ENCODE data around the gene CHEK2.
"Not testable (repeated sequence)": the region's sequence is repeated elsewhere in the genome, so short reads cannot be mapped to it uniquely, and the experiment has no call there.

CHEK2 gene

DNA sequence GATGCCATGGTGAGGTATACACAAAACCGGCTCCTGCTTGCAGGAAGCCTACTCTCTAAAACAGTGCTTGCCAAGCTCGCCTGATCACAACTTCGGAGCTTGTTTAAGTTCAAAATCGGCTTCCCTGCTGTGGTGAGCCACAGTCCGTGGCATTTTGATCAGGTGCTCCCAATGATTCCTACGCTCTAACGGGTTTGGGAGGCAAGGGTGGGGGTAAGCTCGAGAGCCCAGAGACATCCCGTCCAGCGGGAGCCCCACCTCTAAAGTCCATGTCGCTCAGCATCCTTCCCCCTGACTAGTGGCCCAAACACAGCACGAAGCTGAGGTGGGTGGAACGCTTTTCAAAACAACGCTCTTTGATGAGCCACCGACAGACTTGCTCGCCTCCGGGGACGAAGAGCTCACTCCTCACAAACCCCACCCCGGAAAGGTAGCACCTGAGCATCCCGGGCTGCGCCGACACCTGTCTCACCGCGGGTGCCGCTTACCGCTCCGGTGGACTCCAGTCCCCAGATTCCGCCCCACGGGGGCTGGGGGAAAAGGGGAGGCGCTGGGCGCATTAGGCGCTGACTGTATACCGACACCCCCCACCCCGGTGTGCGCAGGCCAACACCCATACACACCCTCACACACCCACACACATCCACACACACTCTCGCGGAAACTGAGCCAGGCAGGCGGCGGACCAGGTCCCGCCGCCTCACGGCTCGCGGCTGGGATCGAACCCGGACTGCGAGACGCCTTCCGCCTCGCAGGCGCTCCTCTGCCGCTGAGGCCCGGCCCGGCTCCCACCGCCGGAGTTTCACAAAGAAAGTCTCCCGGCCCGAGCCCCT, 62.6 kb downstream of the CHEK2 start:
- ATAC-seq, H3K27ac Mint-ChIP-seq, H3K9me3 Mint-ChIP-seq: not testable (repeated sequence)
- peak; percentile 7 to 26 for DNase-seq
- peak overlapping the region; percentile 84 to 92 for H3K4me3 Mint-ChIP-seq
- H3K27me3 Mint-ChIP-seq = peaks cover 82% of the 10 kb centered on the region
- peaks cover 30% of the 10 kb centered on the region for H3K4me1 Mint-ChIP-seq

DNA sequence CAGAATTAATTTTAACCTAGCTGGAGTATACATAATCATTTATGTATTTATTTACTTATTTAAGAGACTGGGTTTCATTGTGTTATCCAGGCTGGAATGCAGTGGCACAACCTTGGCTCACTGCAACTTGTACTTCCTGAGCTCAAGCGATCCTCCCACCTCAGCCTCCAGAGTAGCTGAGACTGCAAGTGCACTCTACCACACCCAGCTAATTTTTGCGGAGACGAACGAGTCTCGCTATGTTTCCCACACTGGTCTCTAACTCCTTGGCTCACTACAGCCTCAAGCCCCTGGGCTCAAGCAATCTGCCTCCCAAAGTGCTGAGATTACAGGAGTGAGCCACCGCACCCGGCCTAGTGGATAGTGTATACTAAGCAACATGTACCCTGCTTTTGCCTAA, 63.5 kb downstream of the CHEK2 start:
- H3K27ac Mint-ChIP-seq, ATAC-seq, DNase-seq, H3K4me3 Mint-ChIP-seq, H3K9me3 Mint-ChIP-seq: not testable (repeated sequence)
- Mint-ChIP-seq H3K27me3 (peaks cover 85% of the 10 kb centered on the region), H3K4me1 (peaks cover 39% of the 10 kb centered on the region)

DNA sequence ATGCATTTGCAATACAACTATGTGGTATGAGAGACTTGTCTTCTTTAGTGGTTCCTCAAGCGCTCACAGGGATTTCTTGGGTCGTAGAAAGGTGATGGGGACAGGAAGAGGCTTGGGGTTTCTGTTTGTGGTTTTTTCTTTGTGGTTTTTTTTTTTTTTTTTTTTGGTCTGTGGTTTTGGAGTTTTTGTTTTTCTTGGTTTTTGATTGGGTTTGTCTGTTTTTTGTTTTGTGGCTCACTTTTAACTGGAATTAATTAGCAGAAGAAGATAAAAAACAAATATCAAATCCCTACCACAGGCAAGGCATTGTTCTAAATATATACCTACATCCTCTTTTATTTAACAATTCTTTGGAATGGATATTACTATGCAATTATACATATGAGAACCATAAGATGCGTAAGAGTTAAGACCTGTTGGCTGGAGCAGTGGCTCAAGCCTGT, 67.5 kb downstream of the CHEK2 start:
- H3K27ac Mint-ChIP-seq = peak overlapping the region; percentile 78 to 100
- H3K4me3 Mint-ChIP-seq = peak overlapping the region; percentile 13 to 81
- DNase-seq = peak; percentile 27 to 58
- H3K4me1 Mint-ChIP-seq = peaks cover 35% of the 10 kb centered on the region
- ATAC-seq = peak; percentile 95
- H3K27me3 Mint-ChIP-seq = peaks cover 68% of the 10 kb centered on the region
- H3K9me3 Mint-ChIP-seq = peaks cover 0 to 5% of the 10 kb centered on the region in 2 donors

DNA sequence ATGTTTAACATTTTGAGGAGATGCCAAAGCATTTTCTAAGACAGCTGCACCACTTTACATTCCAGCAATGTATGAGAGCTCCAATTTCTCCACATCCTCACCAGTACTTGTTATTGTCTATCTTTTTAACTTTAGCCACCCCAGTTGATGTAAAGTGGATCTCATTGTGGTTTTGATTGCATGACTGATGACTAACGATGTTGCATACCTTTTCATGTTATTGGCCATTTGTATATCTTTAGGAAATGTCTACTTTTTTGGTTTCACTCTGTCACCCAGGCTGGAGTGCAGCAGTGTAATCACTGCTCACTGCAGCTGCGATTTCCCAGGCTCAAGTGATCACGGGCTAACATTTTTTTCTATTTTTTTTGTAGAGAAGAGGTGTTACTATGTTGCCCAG, 70.9 kb downstream of the CHEK2 start:
- no peak overlapping the region for H3K27ac Mint-ChIP-seq
- peaks cover 45% of the 10 kb centered on the region for H3K27me3 Mint-ChIP-seq

DNA sequence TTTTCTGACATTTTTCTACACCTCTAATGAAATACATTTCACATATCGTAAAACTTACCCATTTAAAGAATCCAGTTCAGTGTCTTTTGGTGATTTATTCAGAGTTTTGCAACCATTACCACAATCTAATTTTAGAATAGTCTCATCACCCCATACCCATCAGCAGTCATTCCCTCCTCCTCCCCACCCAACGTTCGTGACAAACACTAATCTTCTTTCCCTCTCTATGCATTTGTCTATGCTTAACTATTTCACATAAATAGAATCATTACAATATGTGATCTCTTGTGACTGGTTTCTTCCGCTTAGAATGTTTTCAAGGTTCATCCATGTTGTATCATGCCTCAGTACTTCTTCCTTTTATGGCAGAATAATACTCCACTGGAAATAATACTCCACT, 71.5 kb downstream of the CHEK2 start:
- peaks cover 26% of the 10 kb centered on the region for H3K4me1 Mint-ChIP-seq

More for the DNA sequence above, 70.9 kb downstream of the CHEK2 start:
- H3K4me1 Mint-ChIP-seq = peaks cover 29% of the 10 kb centered on the region
- no peak overlapping the region for H3K4me3 Mint-ChIP-seq
- H3K9me3 Mint-ChIP-seq = peaks cover 0 to 5% of the 10 kb centered on the region in 2 donors
- ATAC-seq (no peak), DNase-seq (no peak)

DNA sequence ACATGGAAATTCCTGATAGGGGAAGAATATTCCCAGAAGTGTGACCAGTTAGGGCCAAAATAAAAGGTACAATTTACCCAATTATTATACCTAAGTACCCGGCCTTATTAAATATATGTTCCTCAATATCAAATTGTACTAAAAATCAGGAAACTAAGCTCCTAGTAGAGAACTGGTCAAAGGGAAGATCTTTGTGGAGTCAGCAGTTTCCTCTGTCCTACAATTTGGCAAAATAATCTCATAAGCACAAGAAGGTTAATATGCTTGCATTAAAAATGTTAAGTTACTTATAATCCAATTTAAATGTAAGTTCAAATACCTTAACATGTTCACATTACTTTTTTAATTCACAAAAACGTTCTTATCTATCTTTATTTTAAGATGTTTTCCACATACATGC, 72.2 kb downstream of the CHEK2 start:
- no peak for DNase-seq
- Mint-ChIP-seq H3K27me3 (peaks cover 32% of the 10 kb centered on the region), H3K27ac (no peak overlapping the region), H3K4me3 (no peak overlapping the region), H3K4me1 (peaks cover 19% of the 10 kb centered on the region), H3K9me3 (peaks cover 0 to 5% of the 10 kb centered on the region in 2 donors)
- ATAC-seq = no peak

More for the DNA sequence above, 71.5 kb downstream of the CHEK2 start:
- no peak for DNase-seq
- Mint-ChIP-seq H3K9me3 (peaks cover 0 to 5% of the 10 kb centered on the region in 2 donors), H3K4me3 (no peak overlapping the region), H3K27me3 (peaks cover 39% of the 10 kb centered on the region), H3K27ac (no peak overlapping the region)
- no peak for ATAC-seq

DNA sequence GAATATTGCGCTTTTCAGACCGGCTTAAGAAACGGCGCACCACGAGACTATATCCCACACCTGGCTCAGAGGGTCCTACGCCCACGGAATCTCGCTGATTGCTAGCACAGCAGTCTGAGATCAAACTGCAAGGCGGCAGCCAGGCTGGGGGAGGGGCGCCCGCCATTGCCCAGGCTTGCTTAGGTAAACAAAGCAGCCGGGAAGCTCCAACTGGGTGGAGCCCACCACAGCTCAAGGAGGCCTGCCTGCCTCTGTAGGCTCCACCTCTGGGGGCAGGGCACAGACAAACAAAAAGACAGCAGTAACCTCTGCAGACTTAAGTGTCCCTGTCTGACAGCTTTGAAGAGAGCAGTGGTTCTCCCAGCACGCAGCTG, 78.1 kb downstream of the CHEK2 start:
- peaks cover 17% of the 10 kb centered on the region for H3K27me3 Mint-ChIP-seq
- not testable (repeated sequence) for DNase-seq, H3K4me1 Mint-ChIP-seq, ATAC-seq, H3K4me3 Mint-ChIP-seq, H3K27ac Mint-ChIP-seq, H3K9me3 Mint-ChIP-seq

DNA sequence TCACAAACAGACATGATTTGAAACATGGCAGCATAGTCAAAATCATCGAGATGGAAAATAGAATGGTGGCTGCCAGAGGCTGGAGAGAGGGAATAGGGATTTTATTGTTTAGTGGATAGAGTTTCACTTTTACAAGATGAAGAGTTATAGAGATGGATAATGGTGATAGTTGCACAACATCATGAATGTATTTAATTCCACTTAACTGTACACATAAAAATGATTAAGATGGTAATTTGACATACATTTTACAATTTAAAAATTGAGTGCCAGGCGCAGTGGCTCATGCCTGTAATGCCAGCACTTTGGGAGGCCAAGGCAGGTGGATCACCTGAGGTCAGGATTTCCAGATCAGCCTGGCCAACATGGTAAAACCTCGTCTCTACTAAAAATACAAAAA, 83.2 kb downstream of the CHEK2 start:
- ATAC-seq (no peak), DNase-seq (no peak)
- Mint-ChIP-seq H3K9me3 (no peaks in the 10 kb centered on the region), H3K4me1 (no peaks in the 10 kb centered on the region), H3K27me3 (peaks cover 53% of the 10 kb centered on the region), H3K27ac (no peak overlapping the region), H3K4me3 (no peak overlapping the region)

DNA sequence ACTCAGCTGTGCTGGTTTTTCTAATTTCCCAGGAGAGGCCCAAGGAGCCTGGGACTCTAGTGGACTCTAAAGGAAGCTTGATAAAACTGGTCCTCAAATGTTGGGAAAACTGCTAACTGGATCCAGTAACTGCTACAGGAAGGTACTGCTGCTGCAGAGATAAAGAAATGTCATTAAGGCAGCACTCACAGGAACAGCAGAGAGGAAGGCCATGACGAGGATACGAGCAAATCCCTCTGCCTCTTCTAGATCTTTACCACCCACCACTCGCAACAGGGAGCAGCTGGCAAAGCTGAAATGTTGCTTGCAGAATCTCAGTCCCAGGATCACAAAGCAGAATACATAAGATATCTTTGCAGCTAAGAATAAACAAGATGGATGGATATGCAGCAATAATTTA, 85.4 kb downstream of the CHEK2 start:
- H3K4me3 Mint-ChIP-seq = no peak overlapping the region
- H3K27me3 Mint-ChIP-seq = peaks cover 57% of the 10 kb centered on the region
- no peak overlapping the region for H3K27ac Mint-ChIP-seq
- no peaks in the 10 kb centered on the region for H3K4me1 Mint-ChIP-seq
- H3K9me3 Mint-ChIP-seq = no peaks in the 10 kb centered on the region
- DNase-seq = no peak
- ATAC-seq = no peak

DNA sequence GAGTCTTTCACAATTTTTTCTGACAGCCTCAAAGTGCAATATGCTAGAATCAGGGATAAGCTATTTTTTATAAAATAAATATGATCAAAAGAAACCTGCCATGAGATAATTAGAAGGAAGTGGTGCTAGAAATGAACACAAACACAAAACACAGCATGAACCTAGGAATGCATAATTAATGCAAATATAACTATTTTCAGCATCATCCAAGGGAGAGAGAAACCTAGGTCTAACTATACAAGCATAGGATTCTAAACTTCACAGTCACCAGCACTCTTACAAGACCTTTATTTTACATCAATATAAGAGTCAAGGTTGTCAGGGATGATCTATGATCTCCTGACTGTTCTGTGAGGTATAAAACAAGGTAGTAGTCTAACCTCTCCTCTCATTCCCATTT, 91.2 kb downstream of the CHEK2 start:
- Mint-ChIP-seq H3K9me3 (no peaks in the 10 kb centered on the region), H3K4me1 (no peaks in the 10 kb centered on the region), H3K4me3 (no peak overlapping the region), H3K27ac (no peak overlapping the region), H3K27me3 (peaks cover 75% of the 10 kb centered on the region)
- DNase-seq (no peak), ATAC-seq (no peak)

DNA sequence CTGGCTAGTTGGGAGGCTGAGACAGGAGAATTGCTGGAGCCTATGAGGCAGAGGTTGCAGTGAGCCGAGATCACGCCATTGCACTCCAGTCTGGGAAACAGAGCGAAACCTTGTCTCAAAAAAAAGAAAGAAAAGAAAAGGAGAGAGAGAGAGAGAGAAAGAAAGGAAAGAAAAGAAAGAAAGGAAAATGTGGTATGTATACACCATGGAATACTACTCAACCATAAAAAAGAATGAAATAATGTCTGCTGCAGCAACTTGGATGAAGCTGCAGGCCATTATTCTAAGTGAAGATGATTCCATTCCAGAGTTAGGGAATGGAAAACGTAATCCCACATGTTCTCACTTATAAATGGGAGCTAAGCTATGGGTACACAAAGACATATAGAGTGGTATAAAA, 92.8 kb downstream of the CHEK2 start:
- Mint-ChIP-seq H3K9me3 (no peaks in the 10 kb centered on the region), H3K4me3 (no peak overlapping the region), H3K27ac (no peak overlapping the region), H3K4me1 (no peaks in the 10 kb centered on the region), H3K27me3 (peaks cover 79% of the 10 kb centered on the region)
- ATAC-seq (no peak), DNase-seq (no peak)

DNA sequence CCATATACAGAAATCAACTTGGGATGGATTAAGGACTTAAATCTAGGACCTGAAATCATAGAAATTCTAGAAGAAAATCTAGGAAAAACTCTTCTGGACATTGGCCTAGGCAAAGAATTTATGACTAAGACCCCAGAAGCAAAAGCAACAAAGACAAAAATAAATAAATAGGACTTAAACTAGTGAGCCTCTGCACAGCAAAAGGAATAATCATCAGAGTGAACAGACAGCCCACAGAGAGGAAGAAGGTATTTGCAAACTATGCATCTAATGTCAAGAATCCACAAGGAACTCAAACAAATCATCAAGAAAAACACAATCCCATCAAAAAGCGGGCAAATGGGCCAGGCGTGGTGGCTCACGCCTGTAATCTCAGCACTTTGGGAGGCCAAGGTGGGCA, 94.4 kb downstream of the CHEK2 start:
- H3K4me3 Mint-ChIP-seq = no peak overlapping the region
- H3K27ac Mint-ChIP-seq = no peak overlapping the region
- no peaks in the 10 kb centered on the region for H3K4me1 Mint-ChIP-seq
- peaks cover 68% of the 10 kb centered on the region for H3K27me3 Mint-ChIP-seq
- no peak for ATAC-seq
- H3K9me3 Mint-ChIP-seq = no peaks in the 10 kb centered on the region
- DNase-seq = no peak

DNA sequence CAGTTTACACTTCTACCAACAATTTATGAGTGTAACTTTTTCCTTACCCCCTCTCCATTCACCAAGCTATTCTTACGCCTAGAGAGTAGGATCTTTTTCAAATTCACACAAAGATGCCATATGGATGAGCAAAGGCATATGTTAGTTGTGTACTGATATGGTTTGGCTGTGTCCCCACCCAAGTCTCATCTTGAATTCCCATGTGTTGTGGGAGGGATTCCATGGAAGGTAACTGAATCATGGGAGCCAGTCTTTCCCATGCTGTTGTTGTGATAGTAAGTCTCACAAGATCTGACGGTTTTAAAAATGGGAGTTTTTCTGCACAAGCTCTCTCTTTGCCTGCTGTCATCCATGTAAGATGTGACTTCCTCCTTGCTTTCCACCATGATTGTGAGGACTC, 102.3 kb downstream of the CHEK2 start:
- no peak overlapping the region for H3K4me3 Mint-ChIP-seq
- H3K27me3 Mint-ChIP-seq = peaks cover 28% of the 10 kb centered on the region
- DNase-seq = no peak
- no peak overlapping the region for H3K27ac Mint-ChIP-seq
- no peak for ATAC-seq
- no peaks in the 10 kb centered on the region for H3K4me1 Mint-ChIP-seq
- no peaks in the 10 kb centered on the region for H3K9me3 Mint-ChIP-seq

All from stimulated activated naive CD8-positive, alpha-beta T cell treated with anti-CD3 and anti-CD28 coated beads, Interleukin-15, amount 100 ng/mL, for 72 hours (primary cell).